ENCODE measurements around the gene EPS8L3. TPM values are rescaled to one million over a fixed set of nuclear protein-coding genes. Genes with fewer than 3 reads are reported as not detected.
"Not testable (repeated sequence)": the region's sequence is repeated elsewhere in the genome, so short reads cannot be mapped to it uniquely, and the experiment has no call there.

The EPS8L3 gene
- total RNA-seq, 1 donor from 2014 or later, result 0.11 TPM

DNA sequence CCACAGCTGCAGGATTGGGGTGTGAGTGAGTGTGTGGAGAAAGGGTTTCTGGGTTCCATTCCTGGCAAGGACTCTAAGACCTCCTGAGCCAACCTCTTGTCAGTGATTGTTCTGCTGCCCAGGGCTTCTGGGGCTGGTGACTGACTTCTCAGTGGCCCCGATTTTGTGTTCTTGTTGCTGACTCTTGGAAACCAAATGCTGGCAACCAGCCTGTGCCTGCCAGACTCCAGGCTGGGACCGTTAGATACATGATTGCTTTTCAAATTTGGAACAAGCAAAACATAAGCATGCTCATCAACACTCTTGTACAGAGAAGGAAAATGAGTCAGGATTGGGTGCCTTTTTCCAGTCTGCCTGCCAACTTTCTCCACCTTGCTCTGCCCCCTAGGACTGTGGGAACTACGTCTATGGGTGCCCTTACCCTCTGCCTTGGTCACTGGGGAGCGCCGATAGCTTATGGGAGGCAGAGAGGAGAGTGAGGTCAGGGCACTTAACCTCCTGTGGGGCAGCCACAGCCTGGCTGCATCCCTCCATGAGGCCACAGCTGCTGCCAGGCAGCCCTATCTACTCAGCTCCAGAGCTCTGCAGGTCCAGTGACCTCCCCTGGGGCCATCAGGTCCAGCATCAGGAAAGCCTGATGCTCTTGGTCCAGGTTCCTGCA is 39.3 kb upstream of the EPS8L3 start:
- intact Hi-C loops (cut with micrococcal nuclease), result no loop called here
- DNase-seq, result no peak
- H3K4me1 ChIP-seq, result peaks cover 33% of the 10 kb centered on the region
- TF ChIP-seq, protein P1, sequence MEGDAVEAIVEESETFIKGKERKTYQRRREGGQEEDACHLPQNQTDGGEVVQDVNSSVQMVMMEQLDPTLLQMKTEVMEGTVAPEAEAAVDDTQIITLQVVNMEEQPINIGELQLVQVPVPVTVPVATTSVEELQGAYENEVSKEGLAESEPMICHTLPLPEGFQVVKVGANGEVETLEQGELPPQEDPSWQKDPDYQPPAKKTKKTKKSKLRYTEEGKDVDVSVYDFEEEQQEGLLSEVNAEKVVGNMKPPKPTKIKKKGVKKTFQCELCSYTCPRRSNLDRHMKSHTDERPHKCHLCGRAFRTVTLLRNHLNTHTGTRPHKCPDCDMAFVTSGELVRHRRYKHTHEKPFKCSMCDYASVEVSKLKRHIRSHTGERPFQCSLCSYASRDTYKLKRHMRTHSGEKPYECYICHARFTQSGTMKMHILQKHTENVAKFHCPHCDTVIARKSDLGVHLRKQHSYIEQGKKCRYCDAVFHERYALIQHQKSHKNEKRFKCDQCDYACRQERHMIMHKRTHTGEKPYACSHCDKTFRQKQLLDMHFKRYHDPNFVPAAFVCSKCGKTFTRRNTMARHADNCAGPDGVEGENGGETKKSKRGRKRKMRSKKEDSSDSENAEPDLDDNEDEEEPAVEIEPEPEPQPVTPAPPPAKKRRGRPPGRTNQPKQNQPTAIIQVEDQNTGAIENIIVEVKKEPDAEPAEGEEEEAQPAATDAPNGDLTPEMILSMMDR (IDR thresholded peaks at IDR 0.05; ENCODE audit: borderline replicate concordance), result no peak
- H3K4me3 ChIP-seq, result no peak overlapping the region
- H3K27ac ChIP-seq (replicated peaks), result peak overlapping the region; percentile 46
- H3K36me3 ChIP-seq, result no peaks in the 10 kb centered on the region
- H3K27me3 ChIP-seq (ENCODE audit: low read depth), result no peaks in the 10 kb centered on the region
- no peaks in the 10 kb centered on the region for H3K9me3 ChIP-seq (replicated peaks)

DNA sequence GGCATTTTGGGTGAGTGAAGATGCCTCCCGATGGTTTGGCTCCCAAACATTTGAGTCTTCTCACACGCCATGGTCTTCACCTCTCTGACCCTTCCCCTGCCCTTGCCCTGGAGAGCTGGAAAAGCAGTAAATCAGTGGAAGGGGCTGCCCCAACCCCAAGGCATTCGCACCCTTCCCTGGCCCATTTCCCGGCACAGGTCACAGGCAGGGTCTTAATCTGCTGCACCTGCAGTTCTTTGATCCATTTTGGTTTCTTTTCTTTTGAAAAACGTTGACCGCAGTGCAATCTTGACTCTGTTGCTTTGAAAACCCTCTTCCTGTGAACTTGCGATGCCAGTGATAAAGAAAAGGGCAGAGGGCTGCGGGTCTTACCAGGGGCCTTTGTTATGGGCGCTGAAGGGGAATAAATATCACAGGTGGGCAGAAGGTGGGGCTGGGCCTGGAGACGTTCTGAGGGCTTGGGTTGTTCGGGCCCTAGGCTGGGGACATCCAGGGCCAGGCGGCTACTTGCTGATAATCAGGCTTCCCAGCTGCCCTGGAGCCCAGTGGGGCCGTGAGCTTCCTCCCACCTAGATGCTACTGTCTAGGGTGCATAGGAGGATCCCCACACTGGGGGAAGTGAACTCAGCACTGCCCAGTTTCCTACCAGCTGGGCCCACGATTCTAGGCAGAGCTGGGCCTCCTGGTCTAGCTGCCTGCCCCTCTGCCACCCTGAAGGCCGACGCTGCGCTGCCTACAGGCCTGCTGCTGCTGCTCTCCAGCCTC is 38.6 kb upstream of the EPS8L3 start:
- DNase-seq, result no peak
- Histone ChIP-seq H3K4me1 (peaks cover 31% of the 10 kb centered on the region), H3K36me3 (no peaks in the 10 kb centered on the region), H3K4me3 (no peak overlapping the region), H3K9me3 (replicated peaks) (no peaks in the 10 kb centered on the region), H3K27ac (replicated peaks) (peak overlapping the region; percentile 46), H3K27me3 (ENCODE audit: low read depth) (no peaks in the 10 kb centered on the region)
- intact Hi-C loops (cut with micrococcal nuclease), result no loop called here
- TF ChIP-seq, protein P1 (IDR thresholded peaks at IDR 0.05; ENCODE audit: borderline replicate concordance), result no peak

DNA sequence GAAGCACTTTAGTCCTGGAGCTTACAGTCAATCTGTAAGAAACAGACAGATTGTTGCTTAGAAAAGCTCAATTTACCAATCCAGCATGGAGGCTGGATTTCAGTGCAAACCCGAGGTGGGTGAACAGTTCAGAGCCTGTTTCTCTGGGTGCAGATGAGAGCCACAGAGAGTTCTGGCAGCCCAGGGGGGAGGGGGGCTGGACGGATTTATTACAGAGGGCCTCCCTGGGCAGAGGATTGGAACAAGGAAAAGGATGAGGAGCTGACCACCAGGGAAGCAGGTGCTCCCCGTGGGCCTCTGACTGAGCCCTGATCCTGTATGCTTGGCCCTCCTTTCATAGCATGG is 38.0 kb upstream of the EPS8L3 start:
- no peak overlapping the region for H3K4me3 ChIP-seq
- no peak for DNase-seq
- peaks cover 30% of the 10 kb centered on the region for H3K4me1 ChIP-seq
- intact Hi-C loops (cut with micrococcal nuclease), result no loop called here
- no peaks in the 10 kb centered on the region for H3K9me3 ChIP-seq (replicated peaks)
- H3K27me3 ChIP-seq (ENCODE audit: low read depth), result no peaks in the 10 kb centered on the region
- TF ChIP-seq, protein P1 (IDR thresholded peaks at IDR 0.05; ENCODE audit: borderline replicate concordance), result no peak
- H3K36me3 ChIP-seq, result no peaks in the 10 kb centered on the region
- H3K27ac ChIP-seq (replicated peaks), result no peak overlapping the region

DNA sequence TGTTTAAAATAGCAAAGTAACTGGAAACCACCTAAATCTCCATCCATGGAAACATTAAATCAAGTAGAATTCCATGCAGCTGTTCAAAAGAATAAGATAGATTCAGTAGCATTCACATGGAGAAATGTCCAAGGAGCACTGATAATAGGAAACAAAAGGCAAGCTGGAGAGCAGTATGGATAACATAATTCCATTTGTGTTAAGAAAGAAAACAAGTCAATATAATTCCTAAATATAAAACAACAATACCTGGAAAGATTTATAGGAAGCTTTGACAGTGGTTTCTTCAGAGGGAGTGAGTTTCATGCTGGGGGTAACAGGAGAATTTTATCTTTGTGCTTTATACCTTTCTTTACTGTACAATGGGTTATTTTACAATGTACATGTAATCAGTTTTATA is 36.6 kb upstream of the EPS8L3 start:
- intact Hi-C loops (cut with micrococcal nuclease), result no loop called here
- no peaks in the 10 kb centered on the region for H3K27me3 ChIP-seq (ENCODE audit: low read depth)
- peaks cover 31% of the 10 kb centered on the region for H3K4me1 ChIP-seq
- H3K36me3 ChIP-seq, result no peaks in the 10 kb centered on the region
- TF ChIP-seq, protein P1 (IDR thresholded peaks at IDR 0.05; ENCODE audit: borderline replicate concordance), result no peak
- no peaks in the 10 kb centered on the region for H3K9me3 ChIP-seq (replicated peaks)
- no peak overlapping the region for H3K4me3 ChIP-seq
- no peak for DNase-seq
- no peak overlapping the region for H3K27ac ChIP-seq (replicated peaks)

DNA sequence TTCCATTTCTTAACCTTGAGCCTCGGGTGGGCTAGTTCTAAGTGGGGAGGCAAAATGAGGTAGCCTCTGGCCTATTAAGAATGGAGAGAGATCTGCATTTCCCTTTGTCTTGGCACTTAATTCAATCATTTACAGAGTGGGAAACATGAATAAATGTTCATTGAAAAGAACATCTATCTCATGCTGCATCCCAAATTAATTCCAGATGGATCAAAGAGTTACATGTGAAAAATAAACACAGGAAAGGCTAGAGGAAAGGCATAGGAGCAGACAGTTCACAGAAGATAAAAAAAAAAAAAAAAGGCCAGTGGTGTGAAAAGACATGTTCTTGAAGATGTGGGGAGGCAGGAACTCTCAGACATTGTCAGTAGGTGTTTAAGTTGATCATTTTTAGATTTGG is 35.7 kb upstream of the EPS8L3 start:
- Histone ChIP-seq H3K36me3 (no peaks in the 10 kb centered on the region), H3K27me3 (ENCODE audit: low read depth) (no peaks in the 10 kb centered on the region), H3K4me3 (no peak overlapping the region), H3K9me3 (replicated peaks) (no peaks in the 10 kb centered on the region), H3K27ac (replicated peaks) (no peak overlapping the region), H3K4me1 (peaks cover 39% of the 10 kb centered on the region)
- intact Hi-C loops (cut with micrococcal nuclease), result no loop called here
- TF ChIP-seq, protein P1 (IDR thresholded peaks at IDR 0.05; ENCODE audit: borderline replicate concordance), result no peak
- DNase-seq, result no peak

DNA sequence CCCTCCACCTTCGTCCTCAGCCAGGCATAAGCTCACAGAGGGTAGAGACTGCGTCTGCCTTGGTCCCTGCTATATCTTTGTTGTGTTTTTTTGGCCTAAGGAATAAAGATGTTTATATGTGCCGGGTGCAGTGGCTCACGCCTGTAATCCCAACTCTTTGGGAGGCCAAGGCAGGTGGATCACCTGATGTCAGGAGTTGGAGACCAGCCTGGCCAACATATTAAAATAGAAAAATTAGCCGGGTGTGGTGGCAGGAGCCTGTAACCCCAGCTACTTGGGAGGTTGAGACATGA is 33.5 kb upstream of the EPS8L3 start:
- H3K9me3 ChIP-seq (replicated peaks); intact Hi-C loops (cut with micrococcal nuclease); H3K36me3 ChIP-seq; DNase-seq; H3K27me3 ChIP-seq (ENCODE audit: low read depth); H3K4me3 ChIP-seq: not testable (repeated sequence)
- peaks cover 41% of the 10 kb centered on the region for H3K4me1 ChIP-seq
- H3K27ac ChIP-seq (replicated peaks), result peak overlapping the region; percentile 27
